ENCODE measurements around the gene CERS2.

DNA sequence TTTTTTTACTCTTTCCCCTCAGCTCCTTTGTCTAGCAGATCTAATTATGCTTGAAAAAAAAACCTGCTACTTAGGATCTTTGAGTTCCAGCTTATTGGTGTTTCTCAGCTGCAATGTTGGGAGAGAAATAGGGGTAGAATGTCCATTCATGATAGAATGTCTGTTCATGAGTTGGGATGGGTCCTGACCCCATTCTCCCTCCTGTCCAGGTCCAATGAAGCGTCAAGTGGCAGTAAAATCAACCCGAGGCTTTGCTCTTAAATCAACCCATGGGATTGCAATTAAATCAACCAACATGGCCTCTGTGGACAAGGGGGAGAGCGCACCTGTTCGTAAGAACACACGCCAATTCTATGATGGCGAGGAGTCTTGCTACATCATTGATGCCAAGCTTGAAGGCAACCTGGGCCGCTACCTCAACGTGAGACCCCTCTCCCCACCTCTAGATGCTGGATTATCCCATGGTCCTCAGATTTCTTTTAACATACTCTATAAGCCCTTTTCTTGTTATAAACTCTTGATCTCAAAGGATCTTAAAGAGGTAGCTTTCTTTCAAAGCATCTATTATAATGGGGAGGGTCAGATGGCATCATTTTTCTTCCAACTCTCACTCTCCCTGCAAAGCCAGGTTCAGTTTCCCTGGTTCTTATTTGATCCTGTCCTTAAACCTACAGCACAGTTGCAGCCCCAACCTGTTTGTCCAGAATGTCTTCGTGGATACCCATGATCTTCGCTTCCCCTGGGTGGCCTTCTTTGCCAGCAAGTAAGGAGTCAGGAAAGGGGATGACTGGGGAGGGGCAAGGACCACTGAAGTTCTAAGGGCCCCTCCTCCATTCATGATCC is 11.1 kb downstream of the CERS2 start:
- no peak for TF ChIP-seq CTCF (IDR thresholded peaks at IDR 0.05)
- TF ChIP-seq POLR2A (IDR thresholded peaks at IDR 0.05) = no peak
- TF ChIP-seq POLR2AphosphoS5 (IDR thresholded peaks at IDR 0.05) = no peak

Measured in prostate gland (tissue), 2 donors.